Neural cell (in vitro differentiated cells): ENCODE data around the gene OTUD5. TPM values are rescaled to one million over a fixed set of nuclear protein-coding genes. Genes with fewer than 3 reads are reported as not detected.

Experiments
- H2AFZ ChIP-seq: fragments of 200-600, 300-800 bp; sonication (generic), shearing (Covaris generic); 2 replicates; pipeline ENCODE4 v1.6.0; 2014; ENCODE audit warnings: low read depth, mild to moderate bottlenecking, antibody characterized with exemption, low read length, moderate library complexity
- H3F3A ChIP-seq: fragments of 200-600 bp; shearing (Covaris generic); 2 replicates; pipeline ENCODE4 v1.6.1; 2016; ENCODE audit warnings: mild to moderate bottlenecking, moderate library complexity, mixed read lengths, antibody characterized with exemption, low read length; ENCODE audit not compliant: insufficient read depth, poor library complexity, severe bottlenecking
- H3K27ac ChIP-seq: fragments of 200-600, 300-800 bp; sonication (generic), shearing (Covaris generic); 2 replicates; pipeline ENCODE4 v1.5.1; 2014; ENCODE audit warnings: mild to moderate bottlenecking, low read length, moderate library complexity
- H3K27me3 ChIP-seq: fragments of 300-800, 200-600 bp; sonication (generic), shearing (Covaris generic); 2 replicates; pipeline ENCODE4 v1.6.0; 2014; ENCODE audit warnings: mild to moderate bottlenecking, low read depth, low read length, moderate library complexity; ENCODE audit not compliant: insufficient read depth
- H3K36me3 ChIP-seq: fragments of 300-800, 200-600 bp; sonication (generic), shearing (Covaris generic); 2 replicates; pipeline ENCODE4 v1.5.1; 2014; ENCODE audit warnings: mild to moderate bottlenecking, antibody characterized with exemption, low read length, moderate library complexity; ENCODE audit not compliant: insufficient read depth
- H3K4me2 ChIP-seq: fragments of 300-800, 200-600 bp; sonication (generic), shearing (Covaris generic); 2 replicates; pipeline ENCODE4 v1.6.0; 2014; ENCODE audit warnings: mild to moderate bottlenecking, low read length
- H3K4me3 ChIP-seq: fragments of 300-800, 200-600 bp; sonication (generic), shearing (Covaris generic); 2 replicates; pipeline ENCODE4 v1.5.1; 2014; ENCODE audit warnings: mild to moderate bottlenecking, low read length, moderate library complexity
- H3K79me2 ChIP-seq: fragments of 200-600 bp; shearing (Covaris generic); replicated peaks from 2 replicates; pipeline ENCODE4 v1.6.0; 2014; ENCODE audit warnings: mild to moderate bottlenecking, low read length, moderate library complexity; ENCODE audit not compliant: insufficient read depth
- H3K9ac ChIP-seq: fragments of 300-800, 200-600 bp; sonication (generic), shearing (Covaris generic); 2 replicates; pipeline ENCODE4 v1.6.1; 2016; ENCODE audit warnings: mild to moderate bottlenecking, low read length, mixed read lengths
- H3K9me2 ChIP-seq: fragments of 200-600 bp; shearing (Covaris generic); 2 replicates; pipeline ENCODE4 v1.6.1; 2016; ENCODE audit warnings: mild to moderate bottlenecking, low read length, mixed read lengths; ENCODE audit not compliant: insufficient read depth
- H3K9me3 ChIP-seq: fragments of 200-600, 300-800 bp; sonication (generic), shearing (Covaris generic); 2 replicates; pipeline ENCODE4 v1.6.1; 2016; ENCODE audit warnings: mild to moderate bottlenecking, mixed run types, low read length, moderate library complexity, mixed read lengths
- H4K20me1 ChIP-seq: fragments of 200-600 bp; shearing (Covaris generic); 2 replicates; pipeline ENCODE4 v1.6.1; 2016; ENCODE audit warnings: mild to moderate bottlenecking, mixed run types; ENCODE audit not compliant: insufficient read depth
- CTCF ChIP-seq: fragments of 450-650 bp; IDR thresholded peaks from 2 replicates; pipeline ENCODE4 v1.5.1; 2014; ENCODE audit warnings: antibody characterized with exemption, mild to moderate bottlenecking, moderate library complexity; ENCODE audit not compliant: poor library complexity, severe bottlenecking
- EP300 ChIP-seq: fragments of 450-650 bp; conservative IDR thresholded peaks from 2 replicates; pipeline ENCODE4 v1.6.1; 2014; ENCODE audit warnings: antibody characterized with exemption, mild to moderate bottlenecking, moderate library complexity; ENCODE audit not compliant: poor library complexity, severe bottlenecking
- EZH2 ChIP-seq: fragments of 200-600, 300-800 bp; shearing (Covaris generic), sonication (generic); IDR thresholded peaks from 2 replicates; pipeline ENCODE4 v1.6.1; 2014; ENCODE audit warnings: antibody characterized with exemption, low read length, borderline replicate concordance, mild to moderate bottlenecking; ENCODE audit not compliant: insufficient read depth, poor library complexity, severe bottlenecking
- MXI1 ChIP-seq: fragments of 450-650 bp; conservative IDR thresholded peaks from 2 replicates; pipeline ENCODE4 v1.6.1; 2014; ENCODE audit warnings: antibody characterized with exemption, mild to moderate bottlenecking; ENCODE audit not compliant: poor library complexity, severe bottlenecking
- POLR2AphosphoS5 ChIP-seq: IDR thresholded peaks from 2 replicates; pipeline ENCODE4 v1.6.1; 2012
- RAD21 ChIP-seq: fragments of 450-650 bp; conservative IDR thresholded peaks from 2 replicates; pipeline ENCODE4 v1.6.1; 2014; ENCODE audit warnings: antibody characterized with exemption, mild to moderate bottlenecking, moderate library complexity
- TAF1 ChIP-seq: IDR thresholded peaks from 2 replicates; pipeline ENCODE4 v1.6.1; 2012; ENCODE audit warnings: low read depth
- polyA plus RNA-seq: library from polyadenylated mRNA; depleted of rRNA; stranded (reverse); fragments of >200 nt; gene quantifications from 2 replicates; pipeline ENCODE4 v1.2.3, GENCODE V29; 2014
- TF ChIP-seq, protein P1 (sequence below): IDR thresholded peaks from 2 replicates; pipeline ENCODE4 v1.6.1; 2012; ENCODE audit warnings: borderline replicate concordance

OTUD5 gene
- polyA plus RNA-seq, 1 donor from 2014 or later = 34.3 TPM

GRCh38 chrX:48997455-48997854 lies 40.0 kb upstream of the OTUD5 start:
- Histone ChIP-seq H3K9me3 (no peaks in the 10 kb centered on the region), H3K27me3 (no peaks in the 10 kb centered on the region), H3K36me3 (no peaks in the 10 kb centered on the region), H3K9ac (no peak overlapping the region), H3K27ac (no peak overlapping the region), H3F3A (no peaks in the 10 kb centered on the region), H3K4me2 (no peak overlapping the region), H3K9me2 (no peaks in the 10 kb centered on the region), H3K79me2 (peaks cover 13% of the 10 kb centered on the region), H3K4me3 (no peak overlapping the region), H4K20me1 (no peaks in the 10 kb centered on the region), H2AFZ (no peak overlapping the region)
- TF ChIP-seq RAD21 (no peak), CTCF (no peak), EZH2 (no peak)

DNA sequence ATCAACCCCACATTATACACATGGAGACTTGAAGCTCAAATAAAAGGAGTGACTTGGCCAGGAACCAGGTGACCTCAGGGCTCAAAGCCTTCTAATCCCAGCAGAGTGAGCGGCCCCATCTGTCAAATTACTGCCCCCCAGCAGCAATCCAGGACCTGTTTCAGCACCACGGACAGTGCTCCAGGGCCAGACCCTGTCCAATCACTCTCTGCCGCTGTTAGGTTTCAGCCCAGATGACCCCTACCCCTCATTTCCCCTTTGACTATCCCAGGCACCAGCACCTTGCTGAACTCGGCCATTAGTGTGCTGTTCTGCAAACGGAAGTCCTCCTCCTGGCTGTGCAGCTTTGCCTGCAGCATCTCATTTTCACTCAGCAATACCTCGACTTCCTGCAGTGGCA lies 39.6 kb upstream of the OTUD5 start:
- Histone ChIP-seq H3K4me2 (no peak overlapping the region), H3K9ac (no peak overlapping the region), H3K79me2 (peaks cover 13% of the 10 kb centered on the region), H3F3A (no peaks in the 10 kb centered on the region), H3K36me3 (no peaks in the 10 kb centered on the region), H3K27ac (no peak overlapping the region), H3K9me3 (no peaks in the 10 kb centered on the region), H3K9me2 (no peaks in the 10 kb centered on the region), H4K20me1 (no peaks in the 10 kb centered on the region), H3K27me3 (no peaks in the 10 kb centered on the region), H2AFZ (no peak overlapping the region), H3K4me3 (no peak overlapping the region)
- TF ChIP-seq EP300 (no peak), MXI1 (no peak), RAD21 (no peak), TAF1 (no peak), POLR2AphosphoS5 (no peak)
- TF ChIP-seq, protein P1, sequence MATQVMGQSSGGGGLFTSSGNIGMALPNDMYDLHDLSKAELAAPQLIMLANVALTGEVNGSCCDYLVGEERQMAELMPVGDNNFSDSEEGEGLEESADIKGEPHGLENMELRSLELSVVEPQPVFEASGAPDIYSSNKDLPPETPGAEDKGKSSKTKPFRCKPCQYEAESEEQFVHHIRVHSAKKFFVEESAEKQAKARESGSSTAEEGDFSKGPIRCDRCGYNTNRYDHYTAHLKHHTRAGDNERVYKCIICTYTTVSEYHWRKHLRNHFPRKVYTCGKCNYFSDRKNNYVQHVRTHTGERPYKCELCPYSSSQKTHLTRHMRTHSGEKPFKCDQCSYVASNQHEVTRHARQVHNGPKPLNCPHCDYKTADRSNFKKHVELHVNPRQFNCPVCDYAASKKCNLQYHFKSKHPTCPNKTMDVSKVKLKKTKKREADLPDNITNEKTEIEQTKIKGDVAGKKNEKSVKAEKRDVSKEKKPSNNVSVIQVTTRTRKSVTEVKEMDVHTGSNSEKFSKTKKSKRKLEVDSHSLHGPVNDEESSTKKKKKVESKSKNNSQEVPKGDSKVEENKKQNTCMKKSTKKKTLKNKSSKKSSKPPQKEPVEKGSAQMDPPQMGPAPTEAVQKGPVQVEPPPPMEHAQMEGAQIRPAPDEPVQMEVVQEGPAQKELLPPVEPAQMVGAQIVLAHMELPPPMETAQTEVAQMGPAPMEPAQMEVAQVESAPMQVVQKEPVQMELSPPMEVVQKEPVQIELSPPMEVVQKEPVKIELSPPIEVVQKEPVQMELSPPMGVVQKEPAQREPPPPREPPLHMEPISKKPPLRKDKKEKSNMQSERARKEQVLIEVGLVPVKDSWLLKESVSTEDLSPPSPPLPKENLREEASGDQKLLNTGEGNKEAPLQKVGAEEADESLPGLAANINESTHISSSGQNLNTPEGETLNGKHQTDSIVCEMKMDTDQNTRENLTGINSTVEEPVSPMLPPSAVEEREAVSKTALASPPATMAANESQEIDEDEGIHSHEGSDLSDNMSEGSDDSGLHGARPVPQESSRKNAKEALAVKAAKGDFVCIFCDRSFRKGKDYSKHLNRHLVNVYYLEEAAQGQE = no peak

DNA sequence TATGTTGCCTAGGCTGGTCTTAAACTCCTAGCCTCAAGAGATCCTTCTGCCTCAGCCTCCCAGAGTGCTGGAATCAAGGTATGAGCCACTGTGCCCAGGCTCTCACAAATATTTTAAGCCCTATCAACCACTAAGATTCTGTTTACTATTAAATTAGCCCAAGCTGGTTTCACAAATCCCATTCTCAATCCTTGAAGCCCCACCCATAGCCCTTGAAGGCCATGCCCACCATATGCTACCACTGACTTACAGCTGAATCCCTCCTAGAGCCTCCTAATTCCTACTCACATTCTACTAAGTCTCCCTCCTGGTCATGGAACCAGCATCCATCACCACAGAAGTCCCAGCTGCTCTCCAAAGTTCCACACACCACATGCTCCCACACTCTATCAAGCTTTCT lies 34.9 kb upstream of the OTUD5 start:
- no peaks in the 10 kb centered on the region for H4K20me1 ChIP-seq
- H3K9me3 ChIP-seq = no peaks in the 10 kb centered on the region
- TF ChIP-seq CTCF = no peak
- no peak for TF ChIP-seq MXI1
- H3K9ac ChIP-seq = no peak overlapping the region
- no peaks in the 10 kb centered on the region for H3K36me3 ChIP-seq
- H3K27me3 ChIP-seq = no peaks in the 10 kb centered on the region
- H3K79me2 ChIP-seq = no peaks in the 10 kb centered on the region
- H2AFZ ChIP-seq = no peak overlapping the region
- H3F3A ChIP-seq = no peaks in the 10 kb centered on the region
- H3K4me3 ChIP-seq = no peak overlapping the region
- H3K27ac ChIP-seq = no peak overlapping the region
- H3K4me2 ChIP-seq = no peak overlapping the region
- H3K9me2 ChIP-seq = no peaks in the 10 kb centered on the region
